Heart left ventricle (tissue), 13 donors: ENCODE results near the gene MLH3.

ENCODE experiments used
- CTCF ChIP-seq, 12 donors: fragments of 200-600 bp; sonication (generic) in 4 of 12; IDR thresholded peaks; one replicate each; pipeline versions ENCODE4 v1.5.0 to v1.8.0; 2018 to 2022; ENCODE audit warnings: antibody characterized with exemption in 12 of 12, mild to moderate bottlenecking in 5 of 12
- POLR2A ChIP-seq, 2 donors: fragments of 450-650 bp; IDR thresholded peaks; one replicate each; pipeline ENCODE4 v1.6.1; 2017; ENCODE audit warnings: antibody characterized with exemption in 2 of 2, mild to moderate bottlenecking in 2 of 2, moderate library complexity in 2 of 2
- donor health status: ischemic (EF 13 %, LVEDD 7.1; RV severe dilation, severe dysfunction).
- donor health status: DM: no; HTN: yes; CAD: no.
- donor health status: DM: no; HTN: no; CAD: no.
- donor health status: ischemic (EF 25% LVEDD 6.9; RV normal size, moderate dysfunction).
- donor health status: ischemic (EF 25% LVEDD 5.7; RV mildly dilated, moderate dysfunction).
- donor health status: ischemic (EF 35%, LVEDD 5.7; RV mildly dilated, moderate dysfunction).
- donor health status: nonischemic (EF 11% LVEDD 7.7; RV severe dilation, severe dysfunction).
- donor health status: DM: yes; HTN: yes; CAD: no.
- donor health status: PGD.
- donor health status: ischemic (EF 29% LVEDD 5.4; RV normal size, mild dysfunction).
- donor health status: nonischemic (EF 23%, LVEDD 6.1; RV moderate dilation, normal function).

GRCh38 chr14:75046275-75046674 lies 5.0 kb downstream of the MLH3 start:
- no peak for TF ChIP-seq CTCF (IDR thresholded peaks at IDR 0.05)
- TF ChIP-seq POLR2A (IDR thresholded peaks at IDR 0.05), result no peak
